ENCODE measurements around the gene SKIL.

- TF ChIP-seq EZH2 (IDR thresholded peaks at IDR 0.05) = no peak
- TF ChIP-seq POLR2AphosphoS5 (IDR thresholded peaks at IDR 0.05; ENCODE audit: borderline replicate concordance, low read depth, low read length) = no peak
- no peak for TF ChIP-seq FOXP2 (optimal IDR thresholded peaks at IDR 0.05; ENCODE audit: control extremely low read depth, extremely low read length, insufficient read depth)
Observed at GRCh38 chr3:170417090-170417489, 59.6 kb downstream of the SKIL start.

All from SK-N-MC (cell line).